Keratinocyte (primary cell): ENCODE measurements around the gene ACVR2B.

Experiments
- EZH2 ChIP-seq: IDR thresholded peaks from one replicate; pipeline ENCODE4 v1.6.1; 2012; ENCODE audit warnings: inconsistent platforms, mild to moderate bottlenecking, low read length, moderate library complexity
- TF ChIP-seq, protein P1 (sequence below), 3 experiments: IDR thresholded peaks in 1 of 3; conservative IDR thresholded peaks in 1 of 3; optimal IDR thresholded peaks in 1 of 3; 2 replicates in 2 of 3; 3 replicates in 1 of 3; pipeline versions ENCODE3 to v1.5.1; 2011; ENCODE audit warnings: low read length in 3 of 3, mild to moderate bottlenecking in 3 of 3, moderate library complexity in 2 of 3, control low read depth in 1 of 3, inconsistent platforms in 1 of 3; ENCODE audit not compliant: insufficient read depth in 2 of 3; ENCODE audit errors: extremely low read depth in 1 of 3

DNA sequence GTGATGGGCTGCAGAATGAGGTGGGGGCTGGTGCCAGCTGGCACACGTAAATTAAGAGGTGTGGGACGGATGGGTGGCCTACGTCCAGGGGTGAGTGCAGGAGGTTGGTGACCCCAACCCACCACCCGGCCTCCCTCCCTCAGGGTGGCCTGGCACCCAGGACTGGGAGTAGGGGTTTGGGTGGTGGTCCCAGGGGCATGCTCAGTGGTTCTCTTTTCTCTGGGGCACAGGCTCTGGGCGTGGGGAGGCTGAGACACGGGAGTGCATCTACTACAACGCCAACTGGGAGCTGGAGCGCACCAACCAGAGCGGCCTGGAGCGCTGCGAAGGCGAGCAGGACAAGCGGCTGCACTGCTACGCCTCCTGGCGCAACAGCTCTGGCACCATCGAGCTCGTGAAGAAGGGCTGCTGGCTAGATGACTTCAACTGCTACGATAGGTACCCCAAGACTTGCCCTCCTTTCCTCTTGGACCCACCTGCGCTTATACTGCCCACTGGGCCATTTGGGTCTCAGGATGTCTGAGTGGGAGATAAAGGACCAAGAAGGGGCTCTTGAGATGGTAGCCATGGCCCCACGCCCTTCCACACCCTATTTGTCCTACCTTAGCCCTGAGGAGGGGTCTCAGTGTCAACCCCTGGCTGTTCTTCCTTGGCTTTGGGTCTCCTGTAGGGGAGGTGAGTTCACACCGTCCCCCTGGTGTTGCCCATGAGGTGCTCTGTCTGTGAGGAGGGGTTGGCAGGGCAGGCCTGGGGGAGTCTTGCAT, 23.5 kb downstream of the ACVR2B start:
- TF ChIP-seq, protein P1, sequence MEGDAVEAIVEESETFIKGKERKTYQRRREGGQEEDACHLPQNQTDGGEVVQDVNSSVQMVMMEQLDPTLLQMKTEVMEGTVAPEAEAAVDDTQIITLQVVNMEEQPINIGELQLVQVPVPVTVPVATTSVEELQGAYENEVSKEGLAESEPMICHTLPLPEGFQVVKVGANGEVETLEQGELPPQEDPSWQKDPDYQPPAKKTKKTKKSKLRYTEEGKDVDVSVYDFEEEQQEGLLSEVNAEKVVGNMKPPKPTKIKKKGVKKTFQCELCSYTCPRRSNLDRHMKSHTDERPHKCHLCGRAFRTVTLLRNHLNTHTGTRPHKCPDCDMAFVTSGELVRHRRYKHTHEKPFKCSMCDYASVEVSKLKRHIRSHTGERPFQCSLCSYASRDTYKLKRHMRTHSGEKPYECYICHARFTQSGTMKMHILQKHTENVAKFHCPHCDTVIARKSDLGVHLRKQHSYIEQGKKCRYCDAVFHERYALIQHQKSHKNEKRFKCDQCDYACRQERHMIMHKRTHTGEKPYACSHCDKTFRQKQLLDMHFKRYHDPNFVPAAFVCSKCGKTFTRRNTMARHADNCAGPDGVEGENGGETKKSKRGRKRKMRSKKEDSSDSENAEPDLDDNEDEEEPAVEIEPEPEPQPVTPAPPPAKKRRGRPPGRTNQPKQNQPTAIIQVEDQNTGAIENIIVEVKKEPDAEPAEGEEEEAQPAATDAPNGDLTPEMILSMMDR (optimal IDR thresholded peaks at IDR 0.05 in 1 of 3, IDR thresholded peaks at IDR 0.05 in 1 of 3, conservative IDR thresholded peaks at IDR 0.05 in 1 of 3; ENCODE audit: extremely low read depth in 1 of 3, insufficient read depth in 2 of 3, low read length in 3 of 3) = no peak
- TF ChIP-seq EZH2 = no peak
